H9 (cell line): ENCODE data around the gene S1PR3. TPM values are rescaled to one million over a fixed set of nuclear protein-coding genes. Genes with fewer than 3 reads are reported as not detected.

Experiments
- DNase-seq: peaks from one replicate; pipeline ENCODE4 v3.0.0-alpha.2; 2017
- H2AFZ ChIP-seq: one replicate; pipeline ENCODE4 v1.6.1; 2013; ENCODE audit warnings: mild to moderate bottlenecking, low read length, control low read depth, moderate library complexity
- H2AK5ac ChIP-seq: 2 replicates; pipeline ENCODE4 v1.6.1; 2013; ENCODE audit warnings: low read length, control low read depth, mixed read lengths; ENCODE audit not compliant: insufficient read length
- H2BK120ac ChIP-seq: one replicate; pipeline ENCODE4 v1.6.1; 2013; ENCODE audit warnings: low read depth, mild to moderate bottlenecking, low read length, control low read depth, inconsistent platforms; ENCODE audit not compliant: poor library complexity, severe bottlenecking
- H2BK12ac ChIP-seq: 2 replicates; pipeline ENCODE4 v1.6.1; 2013; ENCODE audit warnings: low read length, control low read depth, mixed read lengths, low read depth; ENCODE audit not compliant: insufficient read length
- H2BK15ac ChIP-seq: 2 replicates; pipeline ENCODE4 v1.6.1; 2013; ENCODE audit warnings: low read depth, low read length, control low read depth
- H2BK20ac ChIP-seq: one replicate; pipeline ENCODE4 v1.6.1; 2013; ENCODE audit warnings: low read depth, mild to moderate bottlenecking, low read length, control low read depth, inconsistent platforms; ENCODE audit not compliant: poor library complexity, severe bottlenecking
- H2BK5ac ChIP-seq: 2 replicates; pipeline ENCODE4 v1.6.1; 2013; ENCODE audit warnings: low read length, control low read depth, mixed read lengths; ENCODE audit not compliant: insufficient read length
- H3K14ac ChIP-seq: 2 replicates; pipeline ENCODE4 v1.6.1; 2013; ENCODE audit warnings: low read length, control low read depth; ENCODE audit not compliant: insufficient read depth
- H3K18ac ChIP-seq: 2 replicates; pipeline ENCODE4 v1.6.1; 2013; ENCODE audit warnings: low read depth, mild to moderate bottlenecking, mixed read lengths, low read length, control low read depth; ENCODE audit not compliant: insufficient read length
- H3K23ac ChIP-seq: 2 replicates; pipeline ENCODE4 v1.6.1; 2013; ENCODE audit warnings: low read length, control low read depth, mixed read lengths, low read depth; ENCODE audit not compliant: insufficient read length
- H3K23me2 ChIP-seq: 2 replicates; pipeline ENCODE4 v1.6.1; 2013; ENCODE audit warnings: low read depth, mild to moderate bottlenecking, mixed read lengths, low read length, control low read depth; ENCODE audit not compliant: insufficient read length, poor library complexity, severe bottlenecking
- H3K27ac ChIP-seq: 2 replicates; pipeline ENCODE4 v1.5.1; 2013; ENCODE audit warnings: low read length, control low read depth, mixed read lengths, low read depth; ENCODE audit not compliant: insufficient read length
- H3K27me3 ChIP-seq: 2 replicates; pipeline ENCODE4 v1.6.1; 2013; ENCODE audit warnings: low read length, control low read depth, inconsistent platforms; ENCODE audit not compliant: insufficient read depth
- H3K4ac ChIP-seq: 2 replicates; pipeline ENCODE4 v1.6.1; 2013; ENCODE audit warnings: low read depth, mild to moderate bottlenecking, control low read depth, inconsistent platforms, low read length, moderate library complexity
- H3K4me1 ChIP-seq: 2 replicates; pipeline ENCODE4 v1.6.1; 2013; ENCODE audit warnings: low read length, control low read depth, inconsistent platforms; ENCODE audit not compliant: insufficient read depth
- H3K4me2 ChIP-seq: 2 replicates; pipeline ENCODE4 v1.6.1; 2013; ENCODE audit warnings: low read length, control low read depth, mixed read lengths; ENCODE audit not compliant: insufficient read length, insufficient read depth
- H3K56ac ChIP-seq: 2 replicates; pipeline ENCODE4 v1.6.1; 2013; ENCODE audit warnings: low read depth, mild to moderate bottlenecking, mixed read lengths, low read length, control low read depth; ENCODE audit not compliant: insufficient read length
- H3K79me1 ChIP-seq: 2 replicates; pipeline ENCODE4 v1.6.1; 2013; ENCODE audit warnings: low read depth, mild to moderate bottlenecking, moderate library complexity, low read length, control low read depth, inconsistent platforms; ENCODE audit not compliant: insufficient read depth, poor library complexity, severe bottlenecking
- H3K79me2 ChIP-seq: 2 replicates; pipeline ENCODE4 v1.6.1; 2013; ENCODE audit warnings: low read length, control low read depth, inconsistent platforms; ENCODE audit not compliant: insufficient read depth
- H3K9ac ChIP-seq: 2 replicates; pipeline ENCODE4 v1.6.1; 2013; ENCODE audit warnings: low read length, control low read depth, mixed read lengths; ENCODE audit not compliant: insufficient read length; ENCODE audit errors: extremely low read depth
- H3K9me3 ChIP-seq: one replicate; pipeline ENCODE4 v1.6.1; 2013; ENCODE audit warnings: low read depth, low read length, inconsistent platforms; ENCODE audit not compliant: control insufficient read depth
- H3T11ph ChIP-seq: one replicate; pipeline ENCODE4 v1.6.1; 2013; ENCODE audit warnings: mild to moderate bottlenecking, low read length, control low read depth, inconsistent platforms
- H4K20me1 ChIP-seq: one replicate; pipeline ENCODE4 v1.6.1; 2013; ENCODE audit not compliant: control insufficient read depth, insufficient read length, insufficient read depth
- H4K5ac ChIP-seq: 2 replicates; pipeline ENCODE4 v1.6.1; 2013; ENCODE audit warnings: low read depth, mild to moderate bottlenecking, mixed read lengths, low read length, control low read depth; ENCODE audit not compliant: insufficient read length
- H4K8ac ChIP-seq: replicated peaks from 2 replicates; pipeline ENCODE4 v1.6.1; 2013; ENCODE audit warnings: low read length, control low read depth, mixed read lengths, low read depth; ENCODE audit not compliant: insufficient read length
- H4K91ac ChIP-seq: 2 replicates; pipeline ENCODE4 v1.6.1; 2013; ENCODE audit warnings: low read depth, mild to moderate bottlenecking, moderate library complexity, mixed read lengths, low read length, control low read depth; ENCODE audit not compliant: insufficient read length
- H3K27ac Mint-ChIP-seq, 3 experiments: 2 replicates in 2 of 3; 3 replicates in 1 of 3; pipeline ENCODE4 v1.8.0; 2020 to 2021; ENCODE audit warnings: mixed read lengths in 3 of 3, mild to moderate bottlenecking in 1 of 3, moderate library complexity in 1 of 3
- H3K27me3 Mint-ChIP-seq: 2 replicates; pipeline ENCODE4 v1.8.0; 2021; ENCODE audit warnings: low read depth, mild to moderate bottlenecking, moderate library complexity, mixed read lengths
- H3K36me3 Mint-ChIP-seq, 3 experiments: 2 replicates in 2 of 3; 3 replicates in 1 of 3; pipeline ENCODE4 v1.8.0; 2020 to 2021; ENCODE audit warnings: low read depth in 3 of 3, mixed read lengths in 3 of 3; ENCODE audit not compliant: insufficient read depth in 1 of 3
- H3K4me1 Mint-ChIP-seq, 2 experiments: 2 replicates each; pipeline ENCODE4 v1.8.0; 2020; ENCODE audit warnings: mixed read lengths in 2 of 2
- H3K4me3 Mint-ChIP-seq, 2 experiments: 2 replicates in 1 of 2; 3 replicates in 1 of 2; pipeline ENCODE4 v1.8.0; 2020 to 2021; ENCODE audit warnings: mild to moderate bottlenecking in 2 of 2, mixed read lengths in 2 of 2, moderate library complexity in 1 of 2
- H3K9me3 Mint-ChIP-seq, 2 experiments: 2 replicates in 1 of 2; 3 replicates in 1 of 2; pipeline ENCODE4 v1.8.0; 2020; ENCODE audit warnings: mild to moderate bottlenecking in 2 of 2, mixed read lengths in 2 of 2, moderate library complexity in 1 of 2
- CTCF ChIP-seq: fragments of 200-600 bp; sonication (generic); conservative IDR thresholded peaks from 3 replicates; pipeline ENCODE4 v1.8.0; 2021; ENCODE audit warnings: antibody characterized with exemption, mild to moderate bottlenecking
- WGBS: extraction: QIAGEN DNeasy Blood & Tissue Kit; methylation state at CpG from one replicate; pipeline ENCODE4 v1.1.7; 2013; ENCODE audit warnings: missing lambda C conversion rate, low lambda C conversion rate, mixed read lengths; ENCODE audit not compliant: insufficient read length; ENCODE audit errors: extremely low coverage; 5-methylcytosine and 5-hydroxymethylcytosine counted together
- total RNA-seq: library from RNA; stranded (reverse); gene quantifications from 2 replicates; pipeline ENCODE4 v1.2.1, GENCODE V29; 2021

S1PR3 gene
- total RNA-seq, 1 experiment from 2014 or later: 3.3 TPM

GRCh38 chr9:88954066-88954465, 37.2 kb upstream of the S1PR3 start:
- no peak for TF ChIP-seq CTCF
- no peak overlapping the region for H2AFZ ChIP-seq
- H2AK5ac ChIP-seq: no peak overlapping the region
- DNase-seq: no peak
- H3K27me3 ChIP-seq: no peaks in the 10 kb centered on the region
- H4K5ac ChIP-seq: no peak overlapping the region
- H2BK120ac ChIP-seq: no peak overlapping the region
- H3K9me3 ChIP-seq: no peaks in the 10 kb centered on the region
- H3K4ac ChIP-seq: no peak overlapping the region
- no peaks in the 10 kb centered on the region for H3K79me1 ChIP-seq
- peaks cover 17 to 30% of the 10 kb centered on the region in 2 experiments for H3K4me1 Mint-ChIP-seq
- no peak overlapping the region for H2BK12ac ChIP-seq
- H3K4me3 Mint-ChIP-seq: no peak overlapping the region
- H3K9me3 Mint-ChIP-seq: no peaks in the 10 kb centered on the region
- no peak overlapping the region for H2BK20ac ChIP-seq
- H3K56ac ChIP-seq: no peak overlapping the region
- H3K9ac ChIP-seq: no peak overlapping the region
- H3K27ac ChIP-seq: no peak overlapping the region
- no peak overlapping the region for H2BK15ac ChIP-seq
- no peak overlapping the region for H3K18ac ChIP-seq
- no peaks in the 10 kb centered on the region; the same call in 1 of the 2 replicates for H3K4me1 ChIP-seq
- no peak overlapping the region for H4K8ac ChIP-seq
- H3K14ac ChIP-seq: no peak overlapping the region
- no peak overlapping the region for H3K27ac Mint-ChIP-seq
- no peak overlapping the region for H3K4me2 ChIP-seq
- H3K23ac ChIP-seq: no peak overlapping the region
- no peaks in the 10 kb centered on the region for H3K79me2 ChIP-seq
- H3K23me2 ChIP-seq: no peaks in the 10 kb centered on the region
- no CpG with 5 or more reads among the region's 2 CpGs for WGBS
- no peak overlapping the region for H3T11ph ChIP-seq
- H4K91ac ChIP-seq: no peak overlapping the region
- no peak overlapping the region for H2BK5ac ChIP-seq
- no peaks in the 10 kb centered on the region for H3K36me3 Mint-ChIP-seq
- H3K27me3 Mint-ChIP-seq: no peaks in the 10 kb centered on the region; the same call in none of the 2 replicates
- no peaks in the 10 kb centered on the region for H4K20me1 ChIP-seq
